UCSD-AML1 (cell line): ENCODE measurements around the gene PCOLCE2.

Experiments used
- DNase-seq: peaks from one replicate; lab custom pipeline; 2025; ENCODE audit not compliant: unreplicated experiment; lab: John Stamatoyannopoulos, UW

Gene PCOLCE2

DNA sequence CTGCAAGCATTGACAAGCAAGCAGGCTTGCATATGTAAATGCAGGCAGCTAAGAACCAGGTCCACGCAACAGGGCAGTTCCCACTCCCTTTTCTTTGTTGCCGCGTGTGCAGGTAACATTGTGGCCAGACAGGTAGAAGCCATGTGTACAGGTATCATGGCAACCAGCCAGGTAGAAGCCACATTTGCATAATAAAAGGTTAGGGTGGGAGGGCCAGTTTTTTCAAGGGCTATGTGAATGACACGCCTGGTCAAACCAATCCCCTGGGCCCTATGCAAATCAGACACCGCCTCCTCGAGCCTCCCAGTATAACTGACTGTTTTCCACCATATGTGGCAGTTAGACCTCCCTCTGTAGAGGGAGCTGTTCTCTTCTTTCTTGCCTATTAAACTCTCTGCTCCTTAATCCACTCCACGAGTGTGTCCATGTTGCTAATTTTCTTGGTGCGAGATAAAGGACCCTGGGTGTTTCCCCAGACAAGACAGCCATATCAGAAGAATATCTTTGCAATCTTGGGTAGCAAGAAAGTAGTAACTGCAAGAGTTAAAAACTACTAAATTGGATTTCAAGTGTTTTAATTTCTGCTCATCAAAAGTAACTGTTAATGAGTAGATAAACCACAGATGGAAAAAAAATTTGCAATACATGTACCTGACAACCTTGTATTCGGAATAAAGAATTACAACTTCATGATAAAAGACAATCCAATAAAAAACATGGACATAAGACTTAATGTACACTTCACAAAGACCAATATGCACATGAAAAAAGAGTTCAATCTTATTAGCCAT, 21.8 kb downstream of the PCOLCE2 start:
- no peak for DNase-seq

DNA sequence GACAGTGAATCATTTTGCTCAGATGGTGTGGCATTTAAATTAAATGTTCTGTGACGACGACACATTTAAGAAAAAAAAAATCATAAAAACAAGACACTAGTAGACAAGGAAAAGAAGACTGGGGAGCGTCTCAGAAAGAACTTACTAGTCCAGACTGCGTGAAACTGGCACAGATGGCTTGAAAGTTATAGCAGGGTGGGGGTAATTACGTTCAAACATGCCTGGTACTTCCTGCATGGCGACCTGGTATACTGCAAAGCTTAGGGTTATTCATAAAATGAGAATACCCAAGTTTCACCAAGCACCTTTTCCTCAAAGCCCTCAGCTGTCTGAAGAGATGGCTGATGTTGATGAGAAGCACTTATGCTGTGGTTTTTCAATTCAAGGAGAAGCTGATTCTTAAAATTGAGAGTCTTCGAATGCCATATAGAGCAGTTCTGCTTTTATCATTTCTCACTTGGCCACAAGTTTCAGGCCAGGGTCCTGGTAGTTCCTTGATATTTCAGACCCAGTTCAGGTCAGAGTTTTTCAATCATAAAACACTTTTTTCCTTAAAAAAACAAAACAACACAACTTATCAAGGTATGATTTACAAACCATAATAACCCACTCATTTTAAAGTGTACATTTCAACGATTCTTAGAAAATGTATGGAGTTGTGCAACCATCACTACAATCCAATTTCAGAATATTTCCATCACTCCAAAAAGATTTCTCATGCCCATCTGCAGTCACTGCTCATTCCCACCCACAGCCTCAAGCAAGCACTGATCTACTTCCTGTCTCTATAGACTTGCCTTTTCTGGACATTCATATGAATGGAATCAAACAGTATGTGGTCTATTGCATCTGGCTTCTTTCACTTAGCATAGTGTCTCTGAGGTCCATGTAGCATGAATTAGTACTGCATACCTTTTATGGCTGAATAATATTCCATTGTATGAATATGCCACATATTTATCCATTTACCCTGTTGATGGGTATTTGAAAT, 24.7 kb downstream of the PCOLCE2 start:
- DNase-seq: no peak

DNA sequence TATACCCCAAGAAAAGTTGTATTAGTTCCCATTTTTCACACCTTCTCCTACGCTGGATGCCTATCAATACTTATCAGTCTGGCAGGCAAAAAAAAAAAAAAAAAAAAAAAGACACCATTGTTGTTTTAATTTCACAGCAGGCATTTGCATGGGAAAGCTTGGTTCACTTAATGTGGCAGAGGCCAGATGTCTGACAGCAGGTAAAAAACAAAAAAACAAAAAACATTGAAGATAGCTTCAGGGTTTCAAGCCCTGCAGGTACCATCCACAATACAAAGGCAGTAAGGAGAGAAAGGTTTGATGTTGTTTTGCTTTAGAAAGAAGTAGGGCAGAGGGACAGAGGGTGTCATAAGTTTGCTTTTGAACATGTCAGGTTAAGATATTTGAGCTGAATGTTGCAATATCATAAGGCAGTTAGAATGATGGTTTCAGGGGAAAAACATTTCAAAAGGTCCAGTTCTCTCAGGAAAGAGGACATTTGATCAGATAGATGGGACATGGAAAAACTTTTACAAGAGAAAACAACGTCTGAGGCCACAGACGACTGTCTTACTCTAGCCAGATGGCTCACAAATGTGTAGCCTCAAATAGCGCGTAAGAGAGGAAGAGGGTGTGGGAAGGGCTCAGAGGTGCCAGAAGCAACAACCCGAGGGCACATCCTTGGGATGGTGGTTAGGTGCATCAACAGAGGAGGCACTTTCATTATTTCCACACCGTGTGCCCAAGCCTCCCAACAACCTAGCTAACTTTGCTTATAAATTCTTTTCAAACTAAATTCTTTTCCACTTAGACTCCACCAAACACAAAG, 25.7 kb downstream of the PCOLCE2 start:
- no peak for DNase-seq

DNA sequence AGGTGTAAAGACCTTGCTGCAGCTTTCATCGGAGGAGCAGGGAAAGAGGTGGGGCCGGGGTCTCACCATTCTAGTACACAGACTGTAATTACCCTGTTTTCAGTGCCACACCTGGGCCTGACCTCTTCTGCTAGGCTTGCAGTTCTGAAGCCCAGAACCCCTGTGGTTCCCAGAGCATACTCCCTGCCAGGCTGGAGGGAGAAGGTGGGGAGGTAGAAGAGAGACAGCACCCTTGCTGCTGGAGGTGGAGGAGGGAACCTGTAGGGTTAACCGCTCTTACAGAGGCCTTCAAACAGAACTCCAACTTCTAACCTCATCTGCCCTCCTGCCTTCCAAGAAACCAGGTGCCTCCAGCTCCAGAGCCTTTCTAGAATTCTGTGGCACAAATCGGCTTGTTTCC, 27.0 kb downstream of the PCOLCE2 start:
- DNase-seq: no peak

DNA sequence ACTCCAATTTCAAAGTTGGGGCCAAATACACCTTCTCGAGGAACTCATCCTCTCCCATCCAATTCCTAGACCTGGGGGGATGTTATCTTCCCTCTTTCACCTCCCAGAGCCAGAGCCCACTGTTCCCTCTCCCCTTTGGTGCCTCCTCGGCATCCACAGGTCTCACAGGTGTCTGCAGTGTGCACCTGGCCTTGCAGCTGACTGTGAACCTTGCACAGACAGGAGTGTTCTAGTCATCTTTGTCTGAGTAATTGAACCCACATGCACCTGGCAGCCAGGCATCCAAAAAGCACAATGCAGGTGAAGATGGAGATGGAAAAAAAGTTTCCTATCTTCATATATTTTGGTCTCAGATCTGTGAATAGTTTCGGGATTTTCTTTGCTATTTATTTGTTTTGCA, 30.8 kb downstream of the PCOLCE2 start:
- DNase-seq: no peak

DNA sequence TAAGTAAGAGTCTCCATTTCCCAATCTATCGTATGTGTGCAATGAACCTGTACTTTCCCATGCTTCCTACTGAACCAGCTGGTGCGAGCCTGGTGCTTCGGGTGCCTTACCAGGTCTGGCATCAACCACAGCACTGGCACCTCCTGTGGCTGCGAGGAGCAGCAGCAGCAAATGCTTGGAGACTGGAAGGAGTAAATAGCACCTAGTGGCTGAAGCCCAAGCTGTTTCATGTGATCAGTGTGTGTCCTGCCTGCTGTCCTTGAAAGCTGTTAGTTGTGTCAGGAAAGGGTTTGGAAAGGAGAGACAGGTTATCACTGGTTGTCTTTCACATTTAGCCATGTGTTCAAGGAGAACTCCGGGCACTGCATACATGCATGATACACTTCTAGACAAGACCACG, 31.8 kb downstream of the PCOLCE2 start:
- DNase-seq: no peak

DNA sequence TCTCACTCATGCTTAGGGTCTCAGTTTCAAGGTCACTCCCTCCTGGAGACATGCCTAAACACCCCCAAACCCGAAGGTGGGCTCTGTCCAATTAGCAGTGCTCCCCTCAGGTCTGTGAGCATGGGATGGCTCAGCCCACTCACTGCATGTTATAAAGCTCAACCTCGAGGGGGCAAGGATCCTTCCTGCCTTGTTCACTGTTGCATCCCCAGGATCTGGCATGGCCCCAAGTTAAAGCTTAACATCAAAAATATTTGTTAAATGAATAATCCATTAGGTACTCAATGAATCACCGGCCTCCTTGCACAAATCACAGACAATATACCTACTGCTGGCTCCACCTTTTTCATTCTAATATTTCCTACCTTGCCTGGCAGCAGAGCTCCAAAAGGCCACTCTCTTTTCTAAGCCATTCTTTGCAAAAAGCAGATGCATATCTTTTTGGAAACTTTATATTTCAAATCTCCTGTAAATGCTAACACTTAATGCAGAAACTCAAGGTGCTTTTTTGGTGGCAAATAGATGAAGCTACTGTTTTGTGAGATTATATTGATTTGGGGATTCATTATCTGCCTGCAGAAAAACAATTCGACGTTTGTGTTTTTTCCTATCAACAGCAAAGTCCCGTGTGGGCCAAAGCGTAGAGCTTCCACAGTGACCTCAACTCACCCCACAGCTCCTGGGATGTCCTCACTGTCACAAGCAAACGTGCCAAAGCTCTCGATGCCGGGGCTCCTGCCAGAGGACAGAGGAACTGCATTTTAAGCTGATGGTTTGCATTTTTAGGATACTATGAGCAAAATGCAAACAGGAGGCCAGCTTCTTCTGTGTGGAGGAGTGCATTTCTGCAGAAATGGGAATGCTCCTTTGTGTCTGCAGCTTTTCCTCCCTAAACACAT, 35.4 kb downstream of the PCOLCE2 start:
- no peak for DNase-seq

DNA sequence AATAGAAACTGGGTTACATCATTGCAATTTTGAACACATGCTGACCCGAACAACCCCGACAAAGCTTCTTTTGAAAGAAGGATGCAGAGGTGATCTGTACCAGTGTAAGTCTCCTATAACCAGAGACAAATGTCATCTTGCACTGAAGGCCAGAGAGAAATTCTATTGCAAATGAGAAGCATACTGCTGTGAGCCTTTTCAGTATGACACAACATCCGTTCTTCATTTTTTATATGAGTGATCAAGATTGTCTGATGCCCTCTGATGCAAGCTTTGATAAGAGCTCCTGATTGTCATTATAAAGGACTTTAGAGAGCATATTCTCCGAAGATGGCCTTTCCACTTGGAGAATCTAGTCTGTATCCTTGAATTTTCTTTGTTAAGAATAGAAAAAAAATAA, 36.9 kb downstream of the PCOLCE2 start:
- no peak for DNase-seq

DNA sequence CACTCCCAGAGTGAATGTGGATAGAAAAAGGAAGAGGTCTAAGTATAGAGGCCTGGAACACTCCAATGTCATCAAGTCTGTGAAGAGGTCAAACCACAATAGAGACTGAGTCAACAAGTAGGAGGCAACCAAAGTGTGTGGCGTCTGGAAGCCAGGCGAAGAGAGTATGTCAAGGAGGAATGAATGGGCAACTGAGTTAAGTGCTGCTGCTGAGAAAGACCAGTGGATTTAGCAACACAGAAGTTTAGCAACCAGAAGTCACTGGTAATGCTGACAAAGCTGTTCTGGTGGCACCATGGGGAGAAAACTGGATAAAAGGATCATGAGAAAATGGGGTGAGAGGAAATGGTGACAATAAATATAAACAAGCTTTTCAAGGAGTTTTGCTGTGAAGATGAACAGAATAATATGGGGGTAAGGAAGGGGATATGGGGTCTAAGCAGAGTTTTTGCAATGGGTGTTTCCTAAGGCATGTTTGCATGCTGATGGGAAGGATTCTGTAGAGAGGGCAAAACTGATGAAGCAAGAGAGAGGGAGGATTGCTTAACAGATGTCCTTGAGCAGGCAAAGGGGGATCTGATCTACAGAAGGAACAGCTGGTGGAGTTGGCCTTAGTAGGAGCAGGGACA, 38.4 kb downstream of the PCOLCE2 start:
- no peak for DNase-seq

DNA sequence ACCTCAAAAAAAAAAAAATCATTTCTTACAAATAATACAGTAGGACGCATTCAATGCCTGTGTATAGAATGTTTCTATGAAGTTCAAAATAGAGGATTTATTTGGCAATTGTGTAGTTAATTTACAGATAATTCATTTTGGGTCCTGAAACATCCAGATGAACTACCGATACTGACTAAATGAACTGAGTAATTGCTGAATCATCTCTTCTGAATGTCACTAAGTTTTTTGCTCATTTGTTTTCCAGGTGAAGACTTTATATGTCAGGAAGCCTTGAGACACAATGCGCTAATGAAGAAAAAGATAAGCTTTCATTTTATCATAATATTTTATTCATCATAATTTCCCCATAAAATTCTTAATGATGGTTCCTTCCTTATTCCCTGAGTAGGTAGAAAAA, 39.7 kb downstream of the PCOLCE2 start:
- no peak for DNase-seq

DNA sequence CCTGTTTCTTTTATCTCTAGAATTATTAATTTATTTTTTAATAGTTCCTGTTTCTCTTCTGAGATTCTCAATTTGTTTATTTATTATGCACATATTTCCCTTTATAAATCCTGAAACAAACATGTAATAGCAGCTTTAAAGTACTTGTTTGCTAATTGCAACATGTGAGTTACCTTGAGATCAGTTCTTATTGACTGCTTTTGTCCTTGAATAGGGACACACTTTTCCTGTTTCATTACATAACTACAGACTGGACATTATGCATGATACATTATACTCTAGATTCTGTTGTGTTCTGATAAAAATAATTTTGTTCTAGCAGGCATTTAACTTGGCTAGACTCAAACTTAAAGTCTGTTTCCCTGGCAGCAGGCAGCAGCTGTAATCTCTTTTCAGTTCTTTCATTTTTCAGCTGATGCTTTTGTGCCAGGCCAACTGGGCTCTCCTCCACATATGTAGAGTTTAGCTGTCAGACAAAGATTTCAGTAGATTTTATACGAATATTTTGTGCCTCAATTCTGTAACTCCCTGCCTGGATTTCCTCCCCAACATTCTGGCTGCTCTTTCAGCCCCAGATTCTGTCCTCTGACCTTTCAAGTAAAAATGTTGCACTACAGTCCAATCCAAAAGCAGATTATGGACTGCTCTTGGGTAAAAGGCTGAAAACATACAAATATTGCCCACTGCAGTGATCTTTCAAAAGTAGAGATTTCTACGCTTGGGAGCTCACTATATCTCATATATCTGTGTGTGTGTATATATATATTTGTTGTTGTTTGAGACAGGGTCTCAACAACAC, 41.9 kb downstream of the PCOLCE2 start:
- DNase-seq: no peak

DNA sequence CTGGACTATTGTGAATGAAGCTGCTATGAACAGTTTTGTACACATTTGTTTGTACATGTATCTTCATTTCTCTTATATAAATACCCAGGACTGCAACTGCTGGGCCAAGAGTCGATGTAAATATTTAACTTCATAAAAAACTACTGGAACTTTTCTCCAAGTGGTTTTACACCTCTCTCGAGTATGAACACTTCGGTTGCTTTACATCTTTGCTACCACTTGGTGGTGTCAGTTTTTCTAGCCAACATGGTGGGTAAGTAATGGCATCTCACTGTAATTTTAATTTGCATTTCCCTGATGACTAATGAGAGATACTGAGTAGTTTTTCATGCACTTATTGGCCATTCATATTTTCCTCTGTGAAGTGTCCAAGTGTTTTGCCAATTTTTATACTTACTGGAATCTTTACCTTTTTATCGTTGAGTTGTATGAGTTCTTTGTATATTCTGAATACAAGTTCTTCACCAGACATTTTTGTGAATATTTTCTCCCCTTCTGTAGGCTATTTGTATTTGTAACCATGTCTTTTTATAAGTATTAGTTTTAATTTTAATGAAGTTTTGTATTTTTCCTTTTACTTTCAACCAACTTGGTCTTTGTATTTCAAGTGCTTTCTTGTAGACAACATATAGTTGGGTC, 44.4 kb downstream of the PCOLCE2 start:
- no peak for DNase-seq

DNA sequence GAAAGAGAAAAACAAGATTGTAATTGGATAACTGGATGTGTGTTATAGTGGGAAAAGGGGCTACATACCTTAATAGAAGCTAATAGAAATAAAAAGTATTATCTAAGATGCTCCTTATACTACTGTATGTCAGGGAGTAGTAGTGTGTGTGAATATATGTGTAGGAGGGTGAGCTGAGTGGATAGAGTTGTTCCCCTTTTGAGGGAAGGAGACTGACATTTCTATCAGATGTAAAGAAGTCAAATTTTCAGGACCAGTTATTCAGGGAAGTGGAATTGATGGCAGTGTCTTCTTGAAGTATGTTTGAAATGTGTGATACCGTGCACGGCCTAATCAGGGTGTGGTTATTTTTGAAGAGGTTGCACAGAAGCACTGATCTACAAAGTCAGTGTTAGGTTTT, 49.1 kb downstream of the PCOLCE2 start:
- DNase-seq: no peak

DNA sequence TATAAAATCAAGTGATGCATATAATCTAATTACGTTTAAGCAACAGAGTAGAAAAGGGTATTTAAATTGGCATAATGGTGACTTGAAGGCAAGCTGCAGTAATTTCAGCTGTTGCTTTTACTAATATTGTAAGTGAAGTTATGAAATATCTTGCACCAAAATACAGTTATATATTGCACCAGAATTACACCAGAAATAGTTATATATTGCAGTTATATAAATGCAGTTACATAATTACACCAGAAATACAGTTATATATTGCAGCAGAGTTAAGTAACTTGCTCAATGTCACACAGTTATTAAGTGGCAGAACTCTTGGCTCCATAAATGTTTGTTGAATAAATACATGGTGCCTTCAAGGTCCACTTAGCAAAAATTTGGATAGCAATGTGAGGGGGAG, 51.4 kb downstream of the PCOLCE2 start:
- no peak for DNase-seq

DNA sequence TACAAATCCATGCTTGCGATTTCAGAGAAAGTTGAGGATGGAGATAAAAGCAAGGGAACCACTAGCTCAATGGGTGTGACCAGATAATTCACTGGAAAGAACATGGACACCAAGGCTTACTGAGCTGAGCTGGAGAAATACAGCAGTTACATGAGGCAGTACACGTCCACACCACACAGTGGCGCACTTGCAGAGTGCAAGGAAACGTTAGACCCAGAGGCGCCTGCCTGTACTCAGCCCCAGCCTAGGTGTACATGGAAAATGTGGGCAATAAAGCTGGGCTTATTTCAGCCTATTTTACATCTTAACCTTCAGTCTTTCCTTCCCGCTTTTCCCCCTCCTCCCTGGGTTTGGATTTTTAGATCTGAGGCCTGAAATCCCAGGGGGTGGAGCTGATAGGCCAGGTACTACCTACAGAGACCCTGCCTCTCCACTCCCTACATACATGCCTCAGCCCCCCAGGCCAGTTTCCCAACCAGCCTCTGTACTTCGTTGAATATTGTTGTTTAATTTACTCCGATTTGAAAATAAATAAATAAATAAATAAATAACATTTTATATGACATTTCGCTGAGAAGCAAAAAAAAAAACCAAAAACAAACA, 60.1 kb downstream of the PCOLCE2 start:
- peak; percentile 67 for DNase-seq

DNA sequence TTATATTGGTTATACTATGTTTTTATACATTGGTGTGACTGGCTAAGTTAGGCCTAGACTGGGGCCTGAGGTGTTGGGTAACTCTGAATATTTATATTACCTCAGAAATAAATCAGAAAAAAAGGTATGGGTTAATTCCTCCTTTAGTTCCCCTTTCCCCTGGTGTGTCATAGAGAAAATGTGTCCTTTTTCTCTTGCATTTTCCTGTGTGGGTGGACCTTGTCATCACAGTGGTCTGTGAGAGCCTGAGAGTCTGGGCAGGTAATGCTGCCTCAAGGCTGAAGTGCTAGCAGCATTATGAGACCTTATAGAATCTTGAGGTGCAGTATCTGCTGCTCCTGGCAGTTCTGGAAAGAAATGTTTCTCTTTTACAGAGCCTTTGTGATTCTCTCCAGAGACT, 69.7 kb downstream of the PCOLCE2 start:
- DNase-seq: no peak

DNA sequence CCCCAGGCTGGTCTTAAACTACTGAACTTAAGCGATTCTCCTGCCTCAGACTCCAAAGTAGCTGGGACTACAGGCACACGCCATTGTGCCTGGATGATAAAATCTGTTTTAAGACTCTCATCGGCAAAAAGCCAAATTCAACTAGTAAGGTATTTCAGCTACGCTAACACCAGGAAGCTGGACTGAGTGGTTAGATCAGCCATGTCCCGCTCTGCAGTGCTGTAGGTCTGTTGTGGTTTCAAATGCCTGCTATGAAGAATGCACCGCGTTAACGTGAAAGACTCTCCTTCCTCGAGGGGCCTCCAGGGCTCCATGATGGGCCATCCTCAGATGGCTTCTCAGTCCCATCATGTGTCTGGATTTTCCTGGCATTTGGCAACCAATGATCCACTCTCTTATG, 70.2 kb downstream of the PCOLCE2 start:
- DNase-seq: no peak

DNA sequence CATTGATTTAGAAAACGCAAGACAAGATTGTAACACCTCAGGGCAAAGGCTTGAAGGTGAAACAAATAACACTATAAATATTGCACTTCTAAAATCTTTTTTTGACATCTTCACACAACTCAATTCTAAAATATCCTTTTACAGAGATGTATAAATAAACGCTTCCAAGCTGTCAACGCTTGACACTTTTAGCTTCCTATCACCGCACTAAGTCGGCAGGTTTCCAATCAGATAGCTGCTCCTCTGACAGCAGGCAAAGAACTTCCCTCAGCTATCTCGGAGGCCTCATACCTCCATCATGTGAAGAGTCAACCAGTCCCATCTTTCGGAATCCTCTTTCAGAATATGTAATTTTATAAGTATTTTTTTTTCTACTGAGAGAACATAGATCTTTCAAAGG, 71.0 kb downstream of the PCOLCE2 start:
- DNase-seq: no peak
